ENCODE measurements around the gene WSCD2.

- TF ChIP-seq POLR2A (IDR thresholded peaks at IDR 0.05) = no peak
- TF ChIP-seq CTCF (IDR thresholded peaks at IDR 0.05) = no peak
Measured at GRCh38 chr12:108199106-108199505, 70.0 kb downstream of the WSCD2 start.

Measured in ovary (tissue), 3 donors.